GM19239 (cell line): ENCODE results near the gene SLC13A2.
A peak's percentile ranks its signal among the peaks of the same experiment; 100 is the strongest.

ENCODE experiments used
- DNase-seq: peaks from one replicate; pipeline ENCODE4 v3.0.0; 2011; ENCODE audit warnings: low spot score; ENCODE audit not compliant: insufficient read length
- FAIRE-seq: peaks from 2 replicates; lab custom pipeline; 2011; peaks lifted over from hg19 to GRCh38; lab: Jason Lieb, UNC

SLC13A2 gene

DNA sequence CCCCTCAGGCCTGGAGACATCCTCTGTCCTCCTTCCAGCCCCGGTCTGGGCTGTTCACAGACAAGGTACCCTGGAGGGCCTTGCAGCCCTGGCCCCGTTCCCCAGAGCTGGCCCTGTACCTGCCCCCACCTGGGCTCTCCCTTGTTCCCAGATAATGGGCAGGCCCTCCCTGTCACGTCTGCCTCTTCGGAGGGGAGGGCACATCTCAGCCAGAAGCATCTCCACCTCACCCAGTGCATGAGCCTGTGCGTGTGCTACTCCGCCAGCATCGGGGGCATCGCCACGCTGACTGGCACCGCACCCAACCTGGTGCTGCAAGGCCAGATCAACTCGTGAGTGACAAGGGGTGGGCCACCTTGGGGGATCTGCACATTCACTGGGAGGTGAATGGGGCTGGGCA, 17.8 kb downstream of the SLC13A2 start:
- FAIRE-seq (no peak), DNase-seq (no peak)

DNA sequence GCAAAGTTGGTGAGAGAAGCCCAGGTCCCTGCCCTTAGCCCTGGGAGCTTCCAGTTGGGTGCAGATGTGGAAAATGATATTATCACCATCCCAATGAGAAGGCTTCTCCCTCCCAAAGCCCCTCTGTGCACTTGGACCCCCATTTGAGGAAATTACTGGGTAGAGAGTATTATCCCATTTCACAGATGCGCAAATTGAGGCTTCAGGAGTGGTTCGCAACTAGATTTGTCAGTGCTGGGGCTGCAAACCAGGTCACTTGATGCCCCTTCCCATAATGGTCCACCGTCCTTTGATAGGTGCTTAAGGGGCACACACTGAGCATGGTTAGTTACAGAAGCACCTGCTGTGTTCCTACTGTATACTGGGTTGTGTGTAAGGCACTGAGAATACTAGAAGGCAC, 18.4 kb downstream of the SLC13A2 start:
- DNase-seq (no peak), FAIRE-seq (no peak)

DNA sequence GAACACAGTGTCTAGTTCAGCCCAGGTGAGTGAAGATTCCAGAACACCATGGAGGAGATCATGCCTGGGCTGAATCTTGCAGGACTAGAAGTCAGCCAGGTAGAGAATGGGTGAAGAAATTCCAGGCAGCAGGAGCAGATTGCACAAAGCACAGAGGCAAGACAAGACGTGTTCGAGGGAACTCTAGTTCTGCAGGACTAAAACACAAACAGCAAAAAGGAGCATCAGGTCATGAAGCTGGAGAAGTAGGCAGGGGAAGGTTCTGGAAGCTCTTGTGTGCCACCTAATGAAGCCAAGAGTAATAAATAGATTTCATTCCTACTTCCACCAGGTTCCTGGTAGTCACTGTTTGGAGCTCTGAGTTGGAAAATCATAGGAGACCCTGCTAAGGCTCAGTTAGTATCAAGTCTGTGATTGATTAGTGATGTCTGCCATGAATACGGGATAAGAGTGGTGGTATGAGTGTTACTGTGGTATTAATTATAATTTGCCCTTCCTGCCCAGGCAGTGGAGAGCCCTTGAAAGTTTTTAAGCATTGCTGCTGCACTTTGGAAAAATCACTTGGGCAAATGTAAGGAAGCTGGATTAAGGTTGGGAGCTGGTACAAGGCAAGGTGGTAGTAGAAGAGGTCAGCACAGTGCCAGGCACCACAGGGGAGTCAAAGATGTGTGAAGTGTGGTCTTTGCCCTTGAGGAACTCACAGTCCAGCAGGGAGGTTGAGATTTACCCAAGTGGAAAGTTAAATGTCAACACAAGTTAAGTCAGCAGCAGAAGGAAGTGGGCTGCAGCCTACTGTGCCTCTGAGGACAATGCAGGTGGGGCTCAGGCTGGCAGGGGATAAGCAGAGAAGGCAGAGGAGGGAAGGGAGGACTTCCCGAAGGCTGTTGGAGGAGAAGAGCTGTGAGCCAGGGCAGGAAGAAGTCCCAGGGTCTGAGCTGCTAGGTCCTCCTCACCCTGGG, 19.2 kb downstream of the SLC13A2 start:
- FAIRE-seq (no peak), DNase-seq (no peak)

DNA sequence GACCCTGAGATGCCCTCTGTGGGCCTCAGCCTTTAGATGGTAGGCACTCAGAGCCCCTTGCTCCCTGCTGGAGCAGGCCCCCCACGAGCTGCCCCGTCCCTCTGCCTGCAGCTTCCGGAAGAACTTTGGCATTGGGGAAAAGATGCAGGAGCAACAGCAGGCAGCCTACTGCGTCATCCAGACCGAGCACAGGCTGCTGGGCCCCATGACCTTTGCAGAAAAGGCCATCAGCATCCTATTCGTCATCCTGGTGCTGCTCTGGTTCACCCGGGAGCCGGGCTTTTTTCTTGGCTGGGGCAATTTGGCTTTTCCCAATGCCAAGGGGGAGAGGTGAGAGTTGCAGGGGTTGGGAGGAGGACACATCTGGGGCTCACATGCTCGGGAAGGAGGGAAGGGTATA, 20.0 kb downstream of the SLC13A2 start:
- FAIRE-seq = no peak
- no peak for DNase-seq

DNA sequence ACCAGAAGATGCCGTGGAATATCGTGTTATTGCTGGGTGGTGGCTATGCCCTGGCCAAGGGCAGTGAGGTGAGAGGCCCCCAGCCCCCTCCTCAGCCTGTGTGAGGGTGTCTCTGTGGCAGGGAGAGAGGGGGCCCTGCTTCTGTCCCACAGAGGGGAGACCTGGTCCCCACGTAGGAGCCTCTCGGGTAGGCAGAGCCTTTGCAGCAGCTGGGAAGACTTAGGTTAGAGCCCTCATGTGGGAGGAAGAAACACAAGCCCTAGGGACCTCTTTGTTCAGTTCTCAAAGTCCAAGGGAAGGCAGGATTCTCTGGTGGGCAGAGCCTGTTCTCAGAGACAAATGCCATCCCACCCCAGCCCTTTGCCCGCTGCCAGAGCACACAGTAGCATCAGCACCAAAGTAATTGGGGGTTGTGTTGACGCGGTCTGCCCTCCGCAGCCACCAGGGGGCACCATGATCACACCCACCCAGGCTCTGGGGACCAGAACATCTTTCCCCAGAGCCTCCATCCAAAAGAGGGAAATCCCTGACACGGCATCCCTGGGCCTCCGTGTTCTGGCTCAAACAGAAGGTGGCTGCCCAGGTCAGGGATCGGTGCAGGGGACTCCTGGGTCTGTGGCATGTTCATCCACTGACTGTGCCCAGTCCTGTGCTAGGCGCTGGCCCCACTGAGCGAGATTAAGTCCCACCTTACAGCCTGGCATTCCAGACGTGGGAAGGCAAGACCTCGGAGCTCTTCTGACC, 21.2 kb downstream of the SLC13A2 start:
- DNase-seq (peak; percentile 85), FAIRE-seq (peak; percentile 81)

DNA sequence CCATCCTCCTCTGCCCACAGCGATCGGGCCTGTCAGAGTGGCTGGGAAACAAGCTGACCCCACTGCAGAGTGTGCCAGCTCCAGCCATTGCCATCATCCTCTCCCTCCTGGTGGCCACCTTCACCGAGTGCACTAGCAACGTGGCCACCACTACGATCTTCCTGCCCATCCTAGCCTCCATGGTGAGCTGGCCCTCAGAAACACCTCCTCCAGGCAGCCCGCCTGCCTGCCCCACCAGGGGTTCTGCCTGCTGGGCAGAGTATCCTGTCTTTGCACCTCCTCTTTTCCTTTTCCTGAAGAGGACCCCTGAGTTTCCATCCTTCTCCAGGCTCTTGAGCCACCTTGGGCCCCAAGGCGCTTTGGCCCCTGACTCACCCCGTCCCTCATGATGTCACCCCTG, 22.2 kb downstream of the SLC13A2 start:
- DNase-seq = no peak
- no peak for FAIRE-seq

DNA sequence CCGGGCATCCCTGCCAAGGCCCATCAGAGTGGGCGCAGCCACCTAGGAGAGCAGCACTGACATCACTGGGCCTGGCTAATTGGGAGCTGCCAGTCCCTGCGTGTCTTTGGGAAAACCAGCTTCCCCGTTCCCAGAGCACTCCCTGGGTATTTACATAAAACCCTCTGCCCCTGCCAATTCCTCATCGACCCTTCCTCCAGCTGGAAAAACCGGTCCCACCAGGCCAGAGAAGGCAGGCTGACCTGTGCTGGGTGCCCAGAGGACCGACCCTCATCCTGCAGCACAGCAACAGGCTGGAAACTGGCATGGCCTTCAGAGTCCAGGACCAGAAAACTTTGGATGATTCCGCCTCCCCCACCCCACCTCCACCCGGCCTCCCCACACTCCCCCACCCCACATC, 24.5 kb downstream of the SLC13A2 start:
- FAIRE-seq = no peak

DNA sequence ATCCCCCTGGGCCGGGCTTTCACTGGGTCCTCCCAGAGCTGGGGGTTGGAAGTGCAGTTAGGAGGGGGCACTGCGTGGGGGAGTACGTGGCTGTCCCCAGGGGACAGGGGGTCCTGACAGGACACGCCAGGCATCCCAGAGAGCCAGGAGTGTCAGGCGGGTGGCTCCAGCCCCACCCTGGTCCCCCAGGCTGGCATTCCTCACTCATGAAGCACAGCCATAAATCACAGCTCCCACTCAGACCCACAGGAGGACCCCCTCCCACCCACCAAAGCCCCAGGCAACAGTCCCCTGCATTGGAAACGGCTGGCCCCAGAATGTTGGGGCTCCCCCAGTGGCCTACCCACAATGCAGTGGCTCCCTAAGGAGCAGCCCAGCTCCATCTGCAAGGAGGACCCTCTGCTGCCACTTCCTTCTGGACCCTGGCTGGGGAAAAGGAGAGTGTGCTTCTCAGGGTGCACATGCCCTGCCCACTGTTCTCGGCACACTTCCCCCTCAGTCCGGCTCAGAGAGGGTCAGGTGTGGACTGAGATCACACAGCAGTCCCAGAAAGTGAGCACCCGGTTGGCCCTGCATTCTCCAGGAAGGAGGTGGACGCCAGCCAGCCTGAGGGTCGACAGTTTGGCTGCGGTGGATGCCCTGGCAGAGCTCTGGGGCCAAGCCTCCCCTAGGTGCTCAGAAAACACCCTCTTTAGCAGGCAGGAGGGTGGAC, 25.4 kb downstream of the SLC13A2 start:
- FAIRE-seq = no peak
- DNase-seq = no peak

More for the DNA sequence above, 24.5 kb downstream of the SLC13A2 start:
- no peak for DNase-seq

DNA sequence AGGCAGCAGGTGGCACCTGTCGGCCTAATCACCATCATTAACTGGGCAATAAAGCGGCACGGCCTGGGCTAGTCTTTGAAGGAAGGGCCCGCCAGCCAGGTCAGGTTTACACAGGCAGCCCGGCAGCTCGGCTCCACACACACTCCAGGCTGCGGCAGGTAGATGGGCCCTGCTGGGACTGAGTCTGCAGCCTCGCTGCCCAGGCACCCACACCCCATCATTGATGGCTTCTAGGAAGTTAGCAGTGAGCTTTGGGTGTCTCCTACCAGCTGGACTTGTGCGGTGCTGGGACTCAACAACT, 25.9 kb downstream of the SLC13A2 start:
- DNase-seq = no peak
- no peak for FAIRE-seq

DNA sequence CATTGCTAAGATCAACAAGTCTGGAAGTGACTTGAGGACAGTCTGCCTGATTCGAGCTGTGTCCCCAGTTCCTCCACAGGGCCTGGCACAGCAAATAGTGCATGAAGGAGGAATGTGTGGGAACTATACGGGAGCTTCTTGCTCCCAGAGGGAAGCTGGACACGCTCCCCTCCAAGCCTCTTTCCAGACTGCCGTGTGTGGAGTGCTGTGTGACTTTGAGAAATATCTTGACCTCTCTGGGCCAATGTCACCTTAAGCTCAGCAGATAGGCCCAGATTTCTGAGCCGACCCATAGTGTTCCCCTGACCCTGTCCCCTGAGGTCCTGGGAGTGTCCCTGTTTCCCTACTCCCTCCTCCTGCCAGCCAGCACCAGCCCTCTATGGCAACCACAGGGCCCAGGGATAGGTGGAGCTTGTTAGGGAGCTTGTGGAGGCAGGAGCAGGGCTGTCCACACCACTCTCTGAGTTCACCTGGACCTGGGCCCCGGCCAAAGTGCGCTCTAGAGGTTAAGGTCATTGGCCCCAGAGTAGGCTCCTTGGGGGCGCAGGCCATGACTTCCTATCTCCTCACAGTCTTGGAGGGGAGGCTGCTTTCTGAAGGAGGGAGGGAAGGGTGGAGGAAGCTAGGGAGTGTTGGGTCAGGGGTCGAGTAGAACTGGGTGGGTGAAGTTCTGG, 26.4 kb downstream of the SLC13A2 start:
- DNase-seq (no peak), FAIRE-seq (no peak)

DNA sequence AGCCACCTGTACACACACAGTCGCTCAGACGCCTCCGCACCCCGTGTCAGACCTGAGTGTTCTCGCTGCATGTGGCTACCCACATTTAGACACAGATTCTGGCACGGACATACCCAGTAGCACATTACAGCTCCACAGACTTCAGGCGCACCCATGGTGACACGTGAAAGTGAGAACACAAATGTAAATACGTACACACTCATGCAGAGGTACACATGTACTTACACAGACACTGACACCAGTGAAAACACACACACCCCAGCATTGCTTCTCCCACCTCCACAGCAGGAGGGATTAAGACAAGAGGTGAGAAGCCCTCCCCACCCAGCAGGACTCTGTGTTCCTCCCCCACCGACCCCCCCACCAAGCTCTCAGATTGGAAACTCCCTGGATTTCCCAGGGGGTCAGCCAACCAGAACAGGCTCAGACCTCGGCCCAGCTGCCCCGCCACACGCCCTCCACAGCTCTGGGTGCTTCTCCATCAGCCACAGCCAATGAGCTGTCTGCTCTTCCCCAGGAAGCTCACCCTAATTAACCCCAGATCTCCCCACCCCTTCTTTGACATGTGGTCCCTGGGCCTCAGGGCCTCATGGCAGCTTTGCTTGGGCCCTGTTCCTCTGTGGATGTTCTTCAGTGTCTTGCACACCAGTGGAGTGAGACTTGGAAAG, 27.4 kb downstream of the SLC13A2 start:
- DNase-seq (peak; percentile 51), FAIRE-seq (peak; percentile 71)

DNA sequence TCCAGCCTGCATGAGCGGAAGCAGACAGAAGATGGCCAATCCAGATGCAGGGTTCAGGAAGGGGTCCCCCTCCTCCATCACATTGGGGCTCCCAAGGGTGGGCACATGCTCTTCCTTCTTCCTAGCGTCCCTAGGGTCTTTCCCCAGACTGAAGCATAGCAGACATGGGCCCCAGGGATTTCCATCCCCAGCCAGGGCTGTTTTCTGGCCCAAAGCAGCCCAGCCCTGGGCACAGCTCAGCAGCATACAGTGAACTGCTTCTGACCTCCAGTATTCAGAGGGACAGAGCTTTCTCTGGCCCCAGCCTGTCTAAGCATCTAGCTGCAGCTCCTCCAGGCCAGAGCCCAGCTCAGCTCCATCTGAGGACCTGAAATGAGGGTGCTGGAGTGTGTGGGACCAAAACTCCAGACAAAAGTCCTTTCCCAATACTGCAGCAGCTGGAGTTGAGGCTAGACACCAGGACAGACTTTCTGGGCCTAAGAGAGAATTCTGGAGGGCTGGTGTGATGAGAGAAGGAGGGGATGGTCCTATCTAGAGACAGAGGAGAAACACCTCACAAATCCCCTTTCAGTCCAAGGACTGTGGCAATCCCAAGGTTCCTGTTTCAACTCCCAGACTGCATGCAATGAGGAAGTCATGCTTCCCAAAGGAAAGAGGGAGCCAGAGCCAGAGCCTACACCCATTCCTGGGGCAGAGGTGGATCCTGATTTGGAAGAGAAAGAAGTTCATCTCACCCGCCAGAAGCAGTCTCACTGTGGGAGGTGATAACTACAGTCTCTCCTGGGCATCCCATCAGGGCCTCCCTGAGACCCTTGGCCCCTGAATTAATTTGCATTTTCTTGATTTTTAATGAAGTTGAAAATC, 28.2 kb downstream of the SLC13A2 start:
- FAIRE-seq (peak; percentile 21), DNase-seq (no peak)

DNA sequence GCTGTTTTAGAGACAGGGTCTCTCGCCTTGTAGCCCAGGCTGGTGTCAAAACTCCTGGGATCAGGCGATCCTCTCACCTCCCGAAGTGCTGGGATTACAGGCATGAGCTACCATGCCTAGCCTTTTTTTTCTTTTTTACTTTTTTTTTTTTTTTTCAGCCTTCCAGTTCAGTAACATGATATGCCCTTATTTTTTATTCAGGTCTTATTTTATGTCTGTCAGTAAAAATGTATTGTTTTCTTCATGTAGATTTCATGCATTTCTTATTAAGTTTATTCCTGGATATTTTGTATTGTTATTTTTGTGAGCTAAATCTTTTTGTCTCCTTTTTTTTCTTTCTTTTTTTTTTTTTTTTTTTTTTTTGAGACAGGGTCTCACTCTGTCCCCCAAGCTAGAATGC, 30.0 kb downstream of the SLC13A2 start:
- DNase-seq (no peak), FAIRE-seq (no peak)

DNA sequence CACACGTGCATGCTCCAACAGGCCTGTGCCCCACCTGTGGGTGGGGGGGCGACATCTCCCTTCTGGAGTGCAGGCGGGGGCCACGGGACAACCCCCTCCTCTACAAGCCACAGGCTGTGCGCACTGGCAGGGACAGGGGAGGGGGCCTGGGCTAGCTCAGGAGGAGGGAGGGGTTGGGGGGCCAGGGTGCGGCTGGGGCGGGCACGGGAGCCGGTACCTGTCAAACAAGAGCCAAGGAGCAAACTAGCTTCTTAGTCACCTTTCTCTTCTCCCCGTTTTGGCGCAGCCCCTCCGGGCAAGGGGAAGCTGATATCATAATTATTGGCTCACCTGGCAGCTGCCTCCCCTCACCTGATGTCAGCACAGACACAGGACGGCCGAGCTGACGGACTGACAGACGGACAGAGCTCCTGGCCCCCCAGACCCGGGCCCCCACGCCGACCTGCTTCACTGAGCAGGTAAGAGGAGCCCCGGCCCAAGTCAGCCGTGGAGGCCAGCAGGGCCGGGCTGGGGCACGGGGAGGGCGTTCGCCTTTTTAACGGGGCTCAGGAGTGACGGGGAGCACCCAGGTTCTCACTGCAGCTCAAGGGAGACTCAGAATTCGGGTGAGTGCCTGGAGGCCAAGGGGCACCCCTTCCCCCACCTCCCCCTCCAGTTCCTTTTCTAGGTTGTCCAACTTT, 32.7 kb downstream of the SLC13A2 start, which contains the start of gene FOXN1:
Gene FOXN1, plus strand, starts transcription at position 363 of the 680 bp plus-strand sequence. CDS start 17,622 bp downstream, outside the sequence.
- DNase-seq (no peak), FAIRE-seq (no peak)

DNA sequence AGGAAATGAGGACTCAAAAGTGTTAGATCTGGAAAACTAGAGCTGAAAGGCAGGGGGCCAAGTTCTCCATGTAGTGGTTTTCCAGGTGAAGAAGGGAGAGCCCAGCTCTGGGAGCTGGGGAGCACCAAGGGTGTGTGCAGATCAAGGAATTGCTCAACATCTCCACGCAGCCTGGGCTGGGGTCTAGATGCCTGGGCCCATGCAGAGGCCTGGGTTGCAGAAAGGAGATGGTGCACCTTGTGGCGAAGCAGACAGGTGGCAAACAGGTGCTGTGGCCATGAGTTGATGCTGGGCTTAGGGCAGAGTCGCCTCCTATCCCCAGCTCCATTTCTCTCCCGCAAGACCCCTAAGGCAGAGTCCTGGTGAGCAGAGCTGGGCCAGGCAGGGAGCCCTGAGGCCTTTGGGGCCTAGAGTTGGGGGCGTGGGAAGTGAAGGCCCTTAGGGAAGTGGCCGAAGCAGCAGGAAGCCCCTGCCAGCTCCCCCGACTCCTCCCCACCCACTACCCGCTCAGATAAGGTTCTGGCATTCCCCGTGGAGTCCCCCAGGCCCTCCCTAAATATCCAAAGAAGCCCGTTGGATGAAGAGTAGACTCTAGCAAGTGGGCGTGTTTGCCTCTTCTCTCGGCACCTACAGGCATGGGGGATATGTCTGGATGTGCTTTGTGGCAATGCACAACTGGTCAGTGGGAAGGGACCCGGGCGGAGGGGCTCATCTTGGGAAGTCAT, 33.5 kb downstream of the SLC13A2 start:
- DNase-seq = no peak

DNA sequence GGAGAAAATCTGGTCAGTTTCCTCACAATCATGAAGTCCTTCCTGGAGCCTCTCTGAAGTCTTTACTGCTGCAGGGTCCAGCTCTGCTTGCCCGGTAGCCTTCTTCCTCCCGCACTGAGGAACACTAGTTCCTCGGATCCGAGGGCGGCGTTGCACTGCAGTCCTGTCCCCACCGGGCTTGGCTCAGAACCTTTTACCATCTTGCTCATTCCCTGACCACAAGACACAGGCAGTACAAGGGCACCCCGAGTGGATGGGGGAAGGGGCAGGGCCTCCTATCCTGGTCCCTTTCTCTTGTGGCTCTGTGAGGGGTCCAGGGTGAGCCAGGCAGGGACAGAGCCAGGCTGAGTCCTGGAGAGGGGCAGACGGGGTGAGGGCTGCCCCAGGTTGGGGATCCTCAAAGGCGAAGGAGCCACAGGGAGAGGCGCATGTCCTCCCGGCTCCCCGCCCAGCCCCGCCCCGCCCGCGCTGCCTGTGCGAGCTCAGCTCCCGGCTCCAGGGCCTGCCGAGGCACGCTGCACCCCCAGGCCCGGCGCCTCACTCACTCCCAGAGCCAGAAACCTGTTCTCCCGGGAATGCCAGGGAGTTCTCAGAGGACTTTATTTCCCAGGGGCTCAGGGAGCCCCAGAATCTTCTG, 34.2 kb downstream of the SLC13A2 start:
- FAIRE-seq = no peak
- no peak for DNase-seq

More for the DNA sequence above, 33.5 kb downstream of the SLC13A2 start:
- no peak for FAIRE-seq

DNA sequence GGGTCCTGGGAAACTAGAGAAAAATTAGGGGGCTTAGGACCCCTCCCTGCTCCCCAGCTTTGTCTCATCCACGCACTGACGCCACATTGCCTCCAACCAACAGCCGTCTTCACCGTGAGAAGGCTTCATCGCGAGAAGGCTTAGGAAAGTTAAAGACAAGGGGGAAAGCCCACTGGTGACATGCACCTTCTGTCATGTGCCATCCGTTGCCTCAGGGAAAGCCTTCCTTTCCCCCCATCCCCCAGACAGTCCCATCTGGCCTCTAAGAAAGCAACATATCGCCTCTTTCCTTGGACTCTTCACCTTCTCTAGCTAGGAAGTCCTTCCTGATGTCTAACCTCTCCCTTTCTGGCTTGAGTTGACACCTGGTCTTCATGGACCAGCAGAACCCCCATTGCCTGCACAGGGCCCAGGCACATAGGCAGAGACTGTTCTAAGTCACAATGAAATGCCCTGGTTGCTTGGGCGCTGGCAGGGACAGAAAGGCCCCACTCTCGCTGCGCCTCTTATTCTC, 34.8 kb downstream of the SLC13A2 start:
- FAIRE-seq = no peak

More for the DNA sequence above, 34.8 kb downstream of the SLC13A2 start:
- no peak for DNase-seq
